Non-pigmented ciliary epithelial cell (primary cell): ENCODE measurements around the gene PRR13.
"Not testable (repeated sequence)": the region's sequence is repeated elsewhere in the genome, so short reads cannot be mapped to it uniquely, and the experiment has no call there.

Experiments used
- DNase-seq: peaks from one replicate; pipeline ENCODE4 v3.0.0-alpha.2; 2010; ENCODE audit warnings: low read depth

PRR13 gene, protein sequence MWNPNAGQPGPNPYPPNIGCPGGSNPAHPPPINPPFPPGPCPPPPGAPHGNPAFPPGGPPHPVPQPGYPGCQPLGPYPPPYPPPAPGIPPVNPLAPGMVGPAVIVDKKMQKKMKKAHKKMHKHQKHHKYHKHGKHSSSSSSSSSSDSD

DNA sequence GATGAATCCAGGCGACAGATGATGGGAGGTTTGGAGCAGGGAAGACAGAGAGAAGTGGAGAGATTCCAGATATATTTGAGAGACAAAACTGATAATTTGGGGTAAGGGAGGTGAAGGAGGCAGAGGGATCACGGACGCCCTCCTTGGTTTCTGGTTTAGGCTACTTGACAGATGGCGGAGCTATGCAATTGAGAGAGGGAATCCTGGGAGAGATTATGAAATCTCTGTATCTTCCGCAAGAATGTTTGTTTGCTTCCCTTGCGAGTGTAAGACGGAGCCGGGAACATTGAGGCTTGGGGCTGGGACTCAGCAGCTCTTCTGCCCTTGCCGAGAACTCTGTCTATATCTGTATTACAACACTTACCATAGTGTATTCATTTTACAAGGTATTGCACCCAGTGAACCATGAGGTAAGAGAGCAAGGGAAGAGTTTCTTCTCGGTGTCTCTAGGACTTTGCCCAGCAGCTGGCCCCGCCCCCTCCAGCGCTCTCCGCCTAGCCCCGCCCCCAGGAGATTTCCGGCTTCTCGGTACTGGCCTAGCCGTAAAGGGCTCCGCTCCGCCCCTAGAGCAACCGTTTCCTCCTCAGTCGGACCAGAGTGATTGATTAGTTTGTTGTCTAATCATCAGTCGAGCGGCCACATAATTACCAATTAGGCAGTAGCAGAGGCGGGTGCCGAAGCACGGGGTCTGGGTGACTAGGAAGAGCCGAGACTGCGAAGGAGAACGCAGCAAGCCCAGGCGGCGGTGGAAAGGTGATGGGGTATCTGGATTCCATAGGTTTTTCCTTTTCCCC, at the start of gene PRR13:
TSS of gene PRR13 (plus strand) at position 695 of the 794 bp plus-strand sequence. CDS start 981 bp downstream, outside the sequence.
- DNase-seq, result peak; percentile 99

DNA sequence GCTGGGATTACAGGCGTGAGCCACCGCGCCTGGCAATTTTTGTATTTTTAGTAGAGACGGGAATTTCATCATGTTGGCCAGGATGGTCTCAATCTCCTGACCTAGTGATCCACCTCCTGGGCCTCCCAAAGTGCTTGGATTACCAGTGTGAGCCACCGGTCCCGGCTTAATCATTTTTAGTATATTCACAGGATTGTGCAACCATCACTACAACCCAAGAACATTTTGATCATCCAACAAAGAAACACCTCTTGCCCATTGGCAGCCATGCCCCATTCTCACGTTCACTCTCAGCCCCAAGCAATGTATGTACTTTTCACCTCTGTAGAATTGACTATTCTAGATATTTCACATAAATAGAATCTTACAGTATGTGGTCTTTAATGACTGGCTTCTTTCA, 41.6 kb upstream of the PRR13 start:
- no peak for DNase-seq

DNA sequence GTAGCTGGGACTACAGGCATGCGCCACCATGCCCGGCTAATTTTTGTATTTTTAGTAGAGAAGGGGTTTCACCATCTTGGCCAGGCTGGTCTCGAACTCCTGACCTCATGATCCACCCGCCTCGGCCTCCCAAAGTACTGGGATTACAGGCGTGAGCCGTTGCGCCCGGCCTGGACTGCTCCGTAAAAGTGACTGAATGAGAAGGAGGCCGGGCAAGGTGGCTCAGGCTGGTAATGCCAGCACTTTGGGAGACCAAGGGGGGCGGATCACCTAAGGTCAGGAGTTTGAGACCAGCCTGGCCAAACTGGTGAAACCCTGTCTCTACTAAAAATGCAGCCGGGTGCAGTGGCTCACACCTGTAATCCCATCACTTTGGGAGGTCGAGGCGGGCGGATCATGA, 39.2 kb upstream of the PRR13 start:
- not testable (repeated sequence) for DNase-seq

DNA sequence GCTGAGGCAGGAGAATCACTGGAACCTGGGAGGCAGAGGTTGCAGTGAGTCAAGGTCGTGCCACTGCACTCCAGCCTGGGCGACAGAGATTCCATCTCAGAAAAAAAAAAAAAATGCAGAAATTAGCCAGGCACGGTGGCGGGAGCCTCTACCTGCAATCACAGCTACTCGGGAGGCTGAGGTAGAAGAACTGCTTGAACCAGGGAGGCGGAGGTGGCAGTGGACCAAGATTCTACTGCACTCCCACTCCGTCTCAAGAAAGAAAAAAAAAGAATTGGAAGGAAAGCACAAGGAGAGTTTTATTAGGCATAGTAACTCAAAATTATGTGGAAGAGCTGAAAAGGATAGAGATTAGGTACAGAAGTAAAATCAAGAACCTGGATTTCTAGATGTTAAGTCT, 38.7 kb upstream of the PRR13 start:
- DNase-seq, result no peak

DNA sequence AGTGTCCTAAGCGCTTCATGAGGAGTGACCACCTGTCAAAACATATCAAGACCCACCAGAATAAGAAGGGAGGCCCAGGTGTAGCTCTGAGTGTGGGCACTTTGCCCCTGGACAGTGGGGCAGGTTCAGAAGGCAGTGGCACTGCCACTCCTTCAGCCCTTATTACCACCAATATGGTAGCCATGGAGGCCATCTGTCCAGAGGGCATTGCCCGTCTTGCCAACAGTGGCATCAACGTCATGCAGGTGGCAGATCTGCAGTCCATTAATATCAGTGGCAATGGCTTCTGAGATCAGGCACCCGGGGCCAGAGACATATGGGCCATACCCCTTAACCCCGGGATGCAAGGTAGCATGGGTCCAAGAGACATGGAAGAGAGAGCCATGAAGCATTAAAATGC, 30.6 kb upstream of the PRR13 start:
- DNase-seq, result no peak

DNA sequence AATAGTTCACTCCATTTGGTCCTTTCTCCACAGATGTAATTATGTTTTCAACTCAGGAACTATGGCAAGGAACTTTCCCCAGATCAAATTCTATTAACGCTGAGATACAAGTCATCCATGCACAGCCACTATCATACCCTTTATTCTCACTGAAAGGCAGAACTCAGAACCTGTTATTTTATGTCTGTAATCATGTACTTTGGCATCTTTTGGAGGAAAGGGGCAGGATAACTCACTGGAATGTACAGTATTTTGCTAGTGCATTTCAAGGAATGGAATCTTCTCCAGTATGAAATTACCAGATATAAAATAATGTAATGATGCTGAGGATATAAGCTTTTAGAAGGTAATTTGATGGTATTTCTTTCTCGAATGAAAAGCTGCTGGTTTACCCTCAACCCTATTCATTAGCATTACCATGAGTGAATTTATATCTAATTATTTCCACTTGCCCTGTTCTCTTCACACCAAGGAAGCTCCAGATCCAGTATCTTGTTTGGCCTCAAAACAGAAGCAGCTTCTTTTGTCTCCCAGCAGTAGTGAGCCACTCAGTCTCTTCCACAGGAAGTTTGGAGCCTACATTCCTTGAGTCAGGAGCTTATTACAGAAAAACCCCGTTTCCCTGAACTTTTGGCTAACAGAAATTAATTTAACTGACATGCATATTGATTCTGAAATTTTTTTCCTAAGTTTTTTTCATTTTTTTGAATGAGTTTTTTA, 27.9 kb upstream of the PRR13 start:
- no peak for DNase-seq

DNA sequence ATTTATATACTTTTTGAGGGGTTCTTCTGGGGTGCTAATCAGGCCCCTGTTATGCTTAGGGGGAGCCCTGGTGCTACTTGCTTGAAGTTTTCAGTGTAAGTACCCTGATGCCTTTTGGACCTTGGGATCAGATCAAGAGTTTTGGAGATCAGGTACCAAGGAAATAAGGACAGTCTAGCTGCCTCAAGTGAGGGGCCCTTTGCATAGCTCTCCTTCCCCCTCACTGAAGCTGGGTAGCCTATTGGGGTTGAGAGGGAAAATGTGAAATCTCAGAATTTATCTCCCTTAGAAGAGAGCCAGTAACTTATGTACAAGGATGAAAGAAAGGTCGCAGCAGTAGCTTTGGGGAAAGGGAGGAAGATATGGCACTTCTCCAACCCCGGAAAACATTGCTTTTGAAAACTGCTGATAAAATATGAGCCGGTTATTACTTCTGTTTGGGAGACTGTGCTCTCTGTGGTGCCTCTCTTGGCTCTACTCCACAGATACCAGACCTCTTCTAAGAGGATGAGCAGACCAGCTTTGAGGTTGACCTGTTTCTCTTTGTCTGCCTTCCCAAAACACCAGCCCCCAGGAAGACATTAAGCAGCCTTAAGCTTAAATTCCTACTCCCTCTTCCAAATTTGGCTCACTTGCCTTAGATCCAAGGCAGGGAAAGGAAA, 26.6 kb upstream of the PRR13 start:
- DNase-seq, result no peak

DNA sequence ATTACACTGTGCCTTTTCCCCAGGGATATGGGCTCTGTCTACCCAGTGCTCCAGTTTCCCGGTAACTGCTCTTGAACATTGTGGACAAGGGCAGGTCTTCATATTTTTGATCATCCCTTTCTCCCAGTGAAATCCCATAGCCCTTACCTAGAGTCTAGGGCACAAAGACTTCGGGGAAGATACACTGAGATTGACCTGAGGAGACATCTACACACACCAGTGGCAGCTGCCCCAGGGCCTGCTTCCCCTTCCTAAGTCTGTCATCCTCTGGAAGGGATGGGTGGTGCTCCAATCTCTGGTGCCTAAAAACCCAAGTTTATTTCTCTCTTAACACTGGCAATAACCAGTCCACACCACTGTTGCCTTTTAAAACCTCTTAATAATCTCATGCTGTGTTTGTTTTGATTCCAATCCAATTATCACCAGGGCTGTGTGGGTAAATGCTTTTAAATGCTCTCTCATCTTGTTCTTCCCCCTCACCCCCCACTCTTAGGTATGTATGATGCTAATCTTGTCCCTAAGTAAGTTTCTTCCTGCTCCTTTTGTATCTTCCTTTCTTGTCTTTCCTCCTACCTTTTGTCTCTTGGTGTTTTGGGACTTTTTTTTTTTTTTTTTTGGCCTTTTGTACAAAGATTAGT, 25.7 kb upstream of the PRR13 start:
- DNase-seq, result not testable (repeated sequence)

DNA sequence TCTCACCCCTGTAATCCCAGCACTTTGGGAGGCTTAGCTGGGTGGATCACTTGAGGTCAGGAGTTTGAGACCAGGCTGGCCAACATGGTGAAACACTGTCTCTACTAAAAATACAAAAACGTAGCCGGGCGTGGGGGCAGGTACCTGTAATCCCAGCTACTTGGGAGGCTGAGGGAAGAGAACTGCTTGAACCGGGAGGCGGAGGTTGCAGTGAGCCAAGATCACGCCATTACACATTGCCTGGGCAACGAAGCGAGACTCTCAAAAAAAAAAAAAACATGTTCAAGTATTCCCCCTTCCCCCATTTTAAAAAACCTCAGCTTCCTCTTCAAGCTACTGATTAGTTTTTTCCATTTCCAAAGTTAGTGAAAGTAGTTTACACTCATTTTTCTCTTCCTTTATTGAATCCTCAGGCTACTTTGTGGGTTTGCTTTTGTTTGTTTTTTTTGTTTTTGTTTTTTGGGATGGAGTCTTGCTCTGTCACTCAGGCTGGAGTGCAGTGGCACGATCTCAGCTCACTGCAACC, 24.2 kb upstream of the PRR13 start:
- DNase-seq, result not testable (repeated sequence)

DNA sequence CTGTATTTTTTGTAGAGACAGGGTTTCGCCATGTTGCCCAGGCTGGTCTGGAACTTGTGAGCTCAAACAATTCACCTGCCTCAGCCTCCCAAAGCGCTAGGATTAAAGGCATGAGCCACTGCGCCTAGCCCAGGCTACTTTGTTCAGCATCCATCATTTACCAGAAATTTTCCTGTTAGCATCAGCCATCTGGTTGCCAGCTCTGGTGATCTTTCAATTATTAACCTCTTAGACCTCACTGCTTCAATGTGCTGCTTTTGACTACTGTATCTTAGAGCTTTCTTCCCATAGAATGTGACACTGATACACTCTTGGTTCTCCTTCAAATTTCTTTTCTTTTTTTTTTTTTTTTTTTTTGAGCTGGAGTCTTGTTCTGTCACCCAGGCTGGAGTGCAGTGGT, 23.3 kb upstream of the PRR13 start:
- DNase-seq, result no peak

DNA sequence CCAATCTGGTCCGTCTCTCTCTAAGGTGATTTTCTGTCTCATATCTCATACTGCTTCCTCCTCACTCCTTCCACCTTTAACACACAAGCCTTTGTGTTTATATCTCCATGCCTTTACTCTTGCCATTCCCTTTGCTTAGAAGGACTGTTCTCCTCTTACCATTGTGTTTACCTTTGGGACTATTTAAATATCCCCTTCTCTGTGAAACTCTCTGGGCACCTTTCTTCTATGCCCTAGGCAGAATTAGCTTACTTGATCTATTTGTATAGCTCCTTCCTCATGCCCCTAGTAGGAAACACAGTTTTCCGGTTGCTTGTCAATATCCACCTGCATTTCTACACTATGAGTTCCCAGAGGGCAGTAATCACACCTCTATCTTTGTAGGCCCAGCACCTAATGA, 21.8 kb upstream of the PRR13 start:
- no peak for DNase-seq

DNA sequence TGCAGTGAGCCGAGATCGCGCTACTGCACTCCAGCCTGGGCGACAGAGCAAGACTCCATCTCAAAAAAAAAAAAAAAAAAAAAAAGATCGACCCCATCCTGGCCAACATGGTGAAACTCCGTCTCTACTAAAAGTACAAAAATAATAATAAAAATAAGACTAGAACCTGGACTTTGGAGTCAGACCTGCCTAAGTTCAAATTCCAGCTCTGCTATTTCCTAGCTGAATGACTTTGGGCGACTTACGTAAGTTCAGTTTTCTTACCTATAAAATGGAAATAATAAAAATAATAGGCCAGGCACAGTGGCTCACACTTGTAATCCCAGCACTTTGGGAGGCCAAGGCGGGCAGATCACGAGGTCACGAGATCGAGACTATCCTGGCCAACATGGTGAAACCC, 19.3 kb upstream of the PRR13 start:
- DNase-seq, result not testable (repeated sequence)

DNA sequence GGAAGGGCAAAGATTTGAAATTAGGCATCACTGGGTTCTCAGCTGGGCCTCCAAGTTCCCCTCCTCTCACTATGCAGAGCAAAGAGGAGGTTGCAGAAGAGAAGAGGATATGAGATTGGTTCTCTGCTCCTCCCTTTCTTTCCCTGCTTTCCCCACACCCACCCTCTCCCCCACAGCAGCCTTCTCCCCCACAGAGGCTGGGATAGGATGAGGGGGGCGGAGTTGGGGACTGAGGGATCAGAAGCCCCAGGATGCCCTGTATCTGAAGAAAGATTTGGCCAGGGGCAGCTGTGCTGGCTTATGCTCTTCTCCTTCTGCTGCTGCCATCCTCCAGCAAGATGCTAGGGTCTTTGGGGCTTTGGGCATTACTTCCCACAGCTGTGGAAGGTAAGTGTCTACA, 17.9 kb upstream of the PRR13 start, which contains the start of gene AMHR2:
TSS of gene AMHR2 (plus strand) at position 259 of the 400 bp plus-strand sequence. CDS start at position 339, 80 bp downstream.
- DNase-seq, result no peak

DNA sequence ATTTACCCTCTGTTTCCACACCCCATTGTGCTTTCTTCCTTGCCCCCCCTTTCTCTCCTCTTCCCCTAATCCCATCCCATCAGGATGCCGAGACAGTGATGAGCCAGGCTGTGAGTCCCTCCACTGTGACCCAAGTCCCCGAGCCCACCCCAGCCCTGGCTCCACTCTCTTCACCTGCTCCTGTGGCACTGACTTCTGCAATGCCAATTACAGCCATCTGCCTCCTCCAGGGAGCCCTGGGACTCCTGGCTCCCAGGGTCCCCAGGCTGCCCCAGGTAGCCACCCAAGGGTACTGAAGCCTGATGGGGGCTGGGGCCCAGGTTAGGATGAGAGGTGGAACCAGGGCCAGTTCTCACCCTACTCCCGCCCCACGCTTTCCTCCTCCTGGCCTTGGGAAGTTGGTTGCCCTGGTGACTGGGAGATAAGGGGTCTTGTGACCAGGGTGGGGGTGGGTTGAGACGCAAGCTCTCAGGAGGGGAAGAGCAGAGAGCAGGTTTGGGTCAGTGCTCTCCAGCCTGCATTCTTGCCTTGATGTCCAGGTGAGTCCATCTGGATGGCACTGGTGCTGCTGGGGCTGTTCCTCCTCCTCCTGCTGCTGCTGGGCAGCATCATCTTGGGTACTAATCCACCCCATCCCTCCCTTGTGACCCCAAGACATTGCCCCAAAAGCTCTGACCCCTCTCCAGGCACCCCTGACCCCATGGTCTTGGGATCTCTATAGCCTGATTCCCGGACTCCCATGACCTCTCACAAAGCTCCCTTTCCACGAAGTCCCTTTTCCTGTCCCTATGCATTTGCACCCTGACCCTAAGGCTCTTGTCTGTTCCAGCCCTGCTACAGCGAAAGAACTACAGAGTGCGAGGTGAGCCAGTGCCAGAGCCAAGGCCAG, 16.7 kb upstream of the PRR13 start:
- no peak for DNase-seq

DNA sequence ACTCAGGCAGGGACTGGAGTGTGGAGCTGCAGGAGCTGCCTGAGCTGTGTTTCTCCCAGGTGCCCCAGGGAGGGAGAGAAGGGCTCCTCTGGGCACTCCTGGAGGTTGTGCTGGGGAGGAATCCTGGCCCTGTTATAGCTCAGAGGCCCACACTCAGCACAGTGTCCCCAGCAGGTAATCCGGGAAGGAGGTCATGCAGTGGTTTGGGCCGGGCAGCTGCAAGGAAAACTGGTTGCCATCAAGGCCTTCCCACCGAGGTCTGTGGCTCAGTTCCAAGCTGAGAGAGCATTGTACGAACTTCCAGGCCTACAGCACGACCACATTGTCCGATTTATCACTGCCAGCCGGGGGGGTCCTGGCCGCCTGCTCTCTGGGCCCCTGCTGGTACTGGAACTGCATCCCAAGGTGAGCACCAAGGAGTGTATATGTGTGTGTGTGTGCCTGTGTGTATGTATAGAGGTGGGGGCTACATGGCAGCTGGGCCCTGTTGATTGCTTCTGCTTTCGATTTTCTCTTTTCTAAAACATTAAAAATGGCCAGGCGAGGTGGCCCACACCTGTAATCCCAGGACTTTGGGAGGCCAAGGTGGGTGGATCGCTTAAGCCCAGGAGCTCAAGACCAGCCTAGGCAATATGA, 15.9 kb upstream of the PRR13 start:
- no peak for DNase-seq

DNA sequence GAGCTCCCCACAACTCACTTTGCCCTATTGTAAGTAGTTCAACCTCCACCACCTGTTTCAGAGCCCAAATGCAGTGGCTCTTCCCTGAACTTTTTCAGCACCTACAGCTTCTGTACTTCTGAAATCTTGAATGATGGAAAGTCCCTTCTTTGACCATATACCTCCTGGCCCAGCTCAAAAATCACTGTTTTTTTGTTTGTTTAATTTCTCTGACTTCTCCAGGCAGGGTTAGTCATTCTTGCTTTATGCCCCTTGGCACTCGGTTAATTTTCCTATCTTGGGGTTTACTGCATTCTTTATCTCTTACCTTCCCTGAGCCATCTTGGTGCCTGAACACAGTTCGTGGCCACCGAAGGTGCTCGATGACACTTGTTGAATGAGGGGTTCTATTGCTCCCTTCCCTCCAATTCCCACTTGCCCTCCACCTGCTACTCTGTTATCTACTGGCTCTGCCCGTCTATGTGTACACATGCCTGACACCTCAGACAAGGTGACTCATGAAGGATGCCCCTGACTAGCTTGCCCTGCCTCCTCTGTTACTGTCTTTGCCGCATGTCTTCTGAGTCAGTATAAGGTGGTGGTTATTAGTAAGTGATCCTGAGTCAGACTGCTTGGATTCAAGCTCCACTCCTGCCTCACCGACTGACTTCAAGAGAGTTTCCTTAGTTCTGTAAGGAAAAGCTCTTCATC, 13.5 kb upstream of the PRR13 start:
- DNase-seq, result peak; percentile 78

DNA sequence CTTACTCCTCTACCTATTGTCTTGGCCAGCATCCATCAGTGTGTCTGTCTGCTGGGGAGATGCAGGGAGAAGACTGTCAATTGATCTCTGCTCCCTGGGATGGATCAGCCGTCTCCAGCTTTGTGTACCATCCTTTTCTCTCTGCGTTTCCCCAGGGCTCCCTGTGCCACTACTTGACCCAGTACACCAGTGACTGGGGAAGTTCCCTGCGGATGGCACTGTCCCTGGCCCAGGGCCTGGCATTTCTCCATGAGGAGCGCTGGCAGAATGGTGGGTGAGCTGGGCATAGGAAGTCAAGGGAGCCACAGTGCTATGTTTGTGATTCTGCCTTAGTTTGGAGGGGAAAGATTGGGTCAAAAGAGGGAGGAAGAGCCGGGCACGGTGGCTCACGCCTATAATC, 12.8 kb upstream of the PRR13 start:
- DNase-seq, result no peak

DNA sequence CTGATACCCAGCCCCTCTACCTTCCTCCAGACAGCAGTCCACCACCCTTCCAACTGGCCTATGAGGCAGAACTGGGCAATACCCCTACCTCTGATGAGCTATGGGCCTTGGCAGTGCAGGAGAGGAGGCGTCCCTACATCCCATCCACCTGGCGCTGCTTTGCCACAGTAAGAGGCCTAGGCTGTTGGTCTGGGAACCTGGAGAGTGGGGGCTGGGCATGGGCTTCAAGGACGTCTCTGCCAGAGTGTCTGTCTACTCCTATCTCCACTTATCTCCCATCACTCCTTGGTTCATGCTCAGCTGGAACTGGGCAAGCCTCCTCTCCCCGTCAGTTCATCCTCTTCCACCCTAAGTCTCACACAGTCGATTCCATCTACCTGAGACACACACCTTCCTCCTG, 11.4 kb upstream of the PRR13 start:
- DNase-seq, result no peak

DNA sequence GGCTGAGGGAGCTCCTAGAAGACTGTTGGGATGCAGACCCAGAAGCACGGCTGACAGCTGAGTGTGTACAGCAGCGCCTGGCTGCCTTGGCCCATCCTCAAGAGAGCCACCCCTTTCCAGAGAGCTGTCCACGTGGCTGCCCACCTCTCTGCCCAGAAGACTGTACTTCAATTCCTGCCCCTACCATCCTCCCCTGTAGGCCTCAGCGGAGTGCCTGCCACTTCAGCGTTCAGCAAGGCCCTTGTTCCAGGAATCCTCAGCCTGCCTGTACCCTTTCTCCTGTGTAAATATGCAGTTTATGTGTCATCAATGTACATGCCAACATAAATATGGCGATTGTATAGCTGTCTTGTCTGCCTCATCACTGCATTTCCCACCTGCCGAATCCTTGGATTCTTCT, 10.3 kb upstream of the PRR13 start:
- no peak for DNase-seq

DNA sequence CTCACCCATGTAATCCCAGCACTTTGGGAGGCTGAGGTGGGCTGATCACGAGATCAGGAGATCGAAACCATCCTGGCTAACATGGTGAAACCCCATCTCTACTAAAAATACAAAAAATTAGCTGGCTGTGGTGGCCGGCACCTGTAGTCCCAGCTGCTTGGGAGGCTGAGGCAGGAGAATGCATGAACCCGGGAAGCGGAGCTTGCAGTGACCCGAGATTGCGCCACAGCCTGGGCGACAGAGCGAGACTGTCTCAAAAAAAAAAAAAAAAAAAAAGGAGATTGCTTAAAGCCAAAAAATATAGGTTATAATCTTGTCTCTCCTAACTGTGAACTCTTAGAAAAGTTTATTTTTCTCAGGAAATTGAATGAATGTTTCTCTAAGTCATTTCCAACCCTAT, 6.2 kb upstream of the PRR13 start:
- not testable (repeated sequence) for DNase-seq
